Measurements from ENCODE around the gene MINDY1.

MINDY1 gene

GRCh38 chr1:151006327-151007052, at the start of gene MINDY1:
MINDY1 (minus strand) TSS chr1:151006902; CDS start chr1:151002617, 4,285 bp downstream.
- peak within 1 kb of the TSS; percentile 63 for H3K4me3 ChIP-seq (ENCODE audit: low read depth, low read length)
- peak; percentile 43 for DNase-seq (ENCODE audit: low read depth)
- peak; percentile 52 for TF ChIP-seq CTCF (IDR thresholded peaks at IDR 0.05; ENCODE audit: control insufficient read depth, extremely low read depth, insufficient read depth)

- peak overlapping the region; percentile 40 for H3K4me3 ChIP-seq (ENCODE audit: low read depth, low read length)
- TF ChIP-seq CTCF (IDR thresholded peaks at IDR 0.05; ENCODE audit: control insufficient read depth, extremely low read depth, insufficient read depth), result no peak
- DNase-seq (ENCODE audit: low read depth), result no peak
These were observed 49.4 kb upstream of the MINDY1 start for GRCh38 chr1:151056149-151056548.

- no peak overlapping the region for H3K4me3 ChIP-seq (ENCODE audit: low read depth, low read length)
- TF ChIP-seq CTCF (IDR thresholded peaks at IDR 0.05; ENCODE audit: control insufficient read depth, extremely low read depth, insufficient read depth), result no peak
- no peak for DNase-seq (ENCODE audit: low read depth)
These were observed 48.9 kb upstream of the MINDY1 start for GRCh38 chr1:151055581-151055980.

GRCh38 chr1:151054971-151055547, 48.4 kb upstream of the MINDY1 start:
- no peak overlapping the region for H3K4me3 ChIP-seq (ENCODE audit: low read depth, low read length)
- no peak for TF ChIP-seq CTCF (IDR thresholded peaks at IDR 0.05; ENCODE audit: control insufficient read depth, extremely low read depth, insufficient read depth)
- no peak for DNase-seq (ENCODE audit: low read depth)

- DNase-seq (ENCODE audit: low read depth), result no peak
- H3K4me3 ChIP-seq (ENCODE audit: low read depth, low read length), result no peak overlapping the region
- no peak for TF ChIP-seq CTCF (IDR thresholded peaks at IDR 0.05; ENCODE audit: control insufficient read depth, extremely low read depth, insufficient read depth)
These were observed 44.8 kb upstream of the MINDY1 start for GRCh38 chr1:151051356-151052009.

GRCh38 chr1:151050051-151050688, 43.5 kb upstream of the MINDY1 start:
- H3K4me3 ChIP-seq (ENCODE audit: low read depth, low read length), result no peak overlapping the region
- no peak for DNase-seq (ENCODE audit: low read depth)
- no peak for TF ChIP-seq CTCF (IDR thresholded peaks at IDR 0.05; ENCODE audit: control insufficient read depth, extremely low read depth, insufficient read depth)
